Measurements from ENCODE around the gene GPX8.

Gene GPX8

GRCh38 chr5:55143624-55144023, 16.3 kb upstream of the GPX8 start:
- ATAC-seq (ENCODE audit: low read depth) (no peak), DNase-seq (ENCODE audit: low spot score) (no peak)
- Histone ChIP-seq H3K4me3 (ENCODE audit: severe bottlenecking) (no peak overlapping the region), H3K36me3 (ENCODE audit: low read depth) (no peaks in the 10 kb centered on the region), H3K27ac (ENCODE audit: poor library complexity, severe bottlenecking) (no peak overlapping the region), H3K4me1 (ENCODE audit: insufficient read depth, poor library complexity, severe bottlenecking) (no peaks in the 10 kb centered on the region), H3K9me3 (ENCODE audit: severe bottlenecking) (no peaks in the 10 kb centered on the region), H3K27me3 (ENCODE audit: insufficient read depth, poor library complexity, severe bottlenecking) (no peaks in the 10 kb centered on the region)
- no peak for TF ChIP-seq CTCF (IDR thresholded peaks at IDR 0.05; ENCODE audit: poor library complexity, severe bottlenecking)

- Histone ChIP-seq H3K9me3 (ENCODE audit: severe bottlenecking) (no peaks in the 10 kb centered on the region), H3K4me1 (ENCODE audit: insufficient read depth, poor library complexity, severe bottlenecking) (peaks cover 2% of the 10 kb centered on the region), H3K4me3 (ENCODE audit: severe bottlenecking) (no peak overlapping the region), H3K27me3 (ENCODE audit: insufficient read depth, poor library complexity, severe bottlenecking) (no peaks in the 10 kb centered on the region), H3K36me3 (ENCODE audit: low read depth) (no peaks in the 10 kb centered on the region), H3K27ac (ENCODE audit: poor library complexity, severe bottlenecking) (no peak overlapping the region)
- ATAC-seq (ENCODE audit: low read depth) (no peak), DNase-seq (ENCODE audit: low spot score) (no peak)
- no peak for TF ChIP-seq CTCF (IDR thresholded peaks at IDR 0.05; ENCODE audit: poor library complexity, severe bottlenecking)
Observed at GRCh38 chr5:55146080-55146479, 13.9 kb upstream of the GPX8 start.

GRCh38 chr5:55146543-55147151, 13.3 kb upstream of the GPX8 start:
- peak; percentile 98 for TF ChIP-seq CTCF (IDR thresholded peaks at IDR 0.05; ENCODE audit: poor library complexity, severe bottlenecking)
- DNase-seq (ENCODE audit: low spot score) (no peak), ATAC-seq (ENCODE audit: low read depth) (peak; percentile 99)
- no peaks in the 10 kb centered on the region for H3K9me3 ChIP-seq (ENCODE audit: severe bottlenecking)
- no peaks in the 10 kb centered on the region for H3K36me3 ChIP-seq (ENCODE audit: low read depth)
- H3K27me3 ChIP-seq (ENCODE audit: insufficient read depth, poor library complexity, severe bottlenecking): no peaks in the 10 kb centered on the region
- peaks cover 5% of the 10 kb centered on the region for H3K4me1 ChIP-seq (ENCODE audit: insufficient read depth, poor library complexity, severe bottlenecking)
- no peak overlapping the region for H3K4me3 ChIP-seq (ENCODE audit: severe bottlenecking)
- no peak overlapping the region for H3K27ac ChIP-seq (ENCODE audit: poor library complexity, severe bottlenecking)

- H3K9me3 ChIP-seq (ENCODE audit: severe bottlenecking): no peaks in the 10 kb centered on the region
- H3K4me3 ChIP-seq (ENCODE audit: severe bottlenecking): no peak overlapping the region
- DNase-seq (ENCODE audit: low spot score) (no peak), ATAC-seq (ENCODE audit: low read depth) (no peak)
- TF ChIP-seq CTCF (IDR thresholded peaks at IDR 0.05; ENCODE audit: poor library complexity, severe bottlenecking): no peak
- H3K27me3 ChIP-seq (ENCODE audit: insufficient read depth, poor library complexity, severe bottlenecking): no peaks in the 10 kb centered on the region
- peaks cover 18% of the 10 kb centered on the region for H3K4me1 ChIP-seq (ENCODE audit: insufficient read depth, poor library complexity, severe bottlenecking)
- no peak overlapping the region for H3K27ac ChIP-seq (ENCODE audit: poor library complexity, severe bottlenecking)
- H3K36me3 ChIP-seq (ENCODE audit: low read depth): no peaks in the 10 kb centered on the region
Observed at GRCh38 chr5:55149308-55149795, 10.6 kb upstream of the GPX8 start.

Measured in RWPE2 (cell line).